Peyer's patch (tissue), 4 donors: ENCODE data around the gene BTBD6. TPM values are rescaled to one million over a fixed set of nuclear protein-coding genes. Genes with fewer than 3 reads are reported as not detected.

ENCODE experiments used
- DNase-seq, 3 donors: peaks; one replicate each; pipeline ENCODE4 v3.0.0-alpha.2; 2017 to 2019
- H3K27ac ChIP-seq, 4 donors: fragments of 200-600 bp; sonication (generic); one replicate each; pipeline ENCODE4 v1.5.1; 2016 to 2019
- H3K27me3 ChIP-seq, 2 donors: fragments of 200-600 bp; sonication (generic); one replicate each; pipeline ENCODE4 v1.5.1; 2019
- H3K36me3 ChIP-seq, 3 donors: fragments of 200-600 bp; sonication (generic); one replicate each; pipeline ENCODE4 v1.5.1; 2016 to 2019
- H3K4me1 ChIP-seq, 4 donors: fragments of 200-600 bp; sonication (generic); one replicate each; pipeline ENCODE4 v1.5.1; 2016 to 2019
- H3K4me3 ChIP-seq, 4 donors: fragments of 200-600 bp; sonication (generic); 1 replicate in 3 of 4; 2 replicates in 1 of 4; pipeline ENCODE4 v1.5.1; 2016 to 2019; ENCODE audit warnings: mild to moderate bottlenecking in 1 of 4
- H3K9me3 ChIP-seq, 4 donors: fragments of 200-600 bp; sonication (generic); one replicate each; pipeline ENCODE4 v1.5.1; 2016 to 2019; ENCODE audit warnings: mild to moderate bottlenecking in 1 of 4
- POLR2A ChIP-seq, 2 donors: fragments of 450-650 bp; IDR thresholded peaks; one replicate each; pipeline ENCODE4 v1.5.1; 2017; ENCODE audit warnings: antibody characterized with exemption in 2 of 2, mild to moderate bottlenecking in 2 of 2, moderate library complexity in 2 of 2
- total RNA-seq, 4 donors: library from RNA; depleted of rRNA; stranded (reverse); fragments of >200 nt; gene quantifications; one replicate each; pipeline ENCODE4 v1.1.0, GENCODE V29; 2016
- TF ChIP-seq, protein P1 (sequence below), 6 experiments: fragments of 450-650 bp in 4 of 6; fragments of 200-600 bp in 2 of 6; sonication (generic) in 1 of 6; IDR thresholded peaks; one replicate each; pipeline ENCODE4 v1.5.1; 2017 to 2019; ENCODE audit warnings: antibody characterized with exemption in 6 of 6, mild to moderate bottlenecking in 3 of 6, moderate library complexity in 1 of 6

The BTBD6 gene
- total RNA-seq, 4 donors from 2014 or later = 32.2 to 67.5 (median 55.5) TPM

- peak in 1 of 3 donors; percentile 64 for DNase-seq
- H3K4me1 ChIP-seq = peaks cover 0 to 21% (median 2%) of the 10 kb centered on the region in 4 donors
- H3K27ac ChIP-seq = peak overlapping the region; percentile 82 to 99 (median 97)
- H3K4me3 ChIP-seq = peak overlapping the region; percentile 70 to 94 (median 90)
- H3K27me3 ChIP-seq = no peaks in the 10 kb centered on the region
- no peaks in the 10 kb centered on the region for H3K36me3 ChIP-seq
- H3K9me3 ChIP-seq = no peaks in the 10 kb centered on the region
- TF ChIP-seq POLR2A (IDR thresholded peaks at IDR 0.05) = no peak
- TF ChIP-seq, protein P1, sequence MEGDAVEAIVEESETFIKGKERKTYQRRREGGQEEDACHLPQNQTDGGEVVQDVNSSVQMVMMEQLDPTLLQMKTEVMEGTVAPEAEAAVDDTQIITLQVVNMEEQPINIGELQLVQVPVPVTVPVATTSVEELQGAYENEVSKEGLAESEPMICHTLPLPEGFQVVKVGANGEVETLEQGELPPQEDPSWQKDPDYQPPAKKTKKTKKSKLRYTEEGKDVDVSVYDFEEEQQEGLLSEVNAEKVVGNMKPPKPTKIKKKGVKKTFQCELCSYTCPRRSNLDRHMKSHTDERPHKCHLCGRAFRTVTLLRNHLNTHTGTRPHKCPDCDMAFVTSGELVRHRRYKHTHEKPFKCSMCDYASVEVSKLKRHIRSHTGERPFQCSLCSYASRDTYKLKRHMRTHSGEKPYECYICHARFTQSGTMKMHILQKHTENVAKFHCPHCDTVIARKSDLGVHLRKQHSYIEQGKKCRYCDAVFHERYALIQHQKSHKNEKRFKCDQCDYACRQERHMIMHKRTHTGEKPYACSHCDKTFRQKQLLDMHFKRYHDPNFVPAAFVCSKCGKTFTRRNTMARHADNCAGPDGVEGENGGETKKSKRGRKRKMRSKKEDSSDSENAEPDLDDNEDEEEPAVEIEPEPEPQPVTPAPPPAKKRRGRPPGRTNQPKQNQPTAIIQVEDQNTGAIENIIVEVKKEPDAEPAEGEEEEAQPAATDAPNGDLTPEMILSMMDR (IDR thresholded peaks at IDR 0.05) = no peak
Measured at GRCh38 chr14:105299654-105300541, 51.6 kb downstream of the BTBD6 start.

Other genes with a start within 250 kb of the BTBD6 start
- 1 to 10 TPM; 3.7 to 9.1 (median 6.6) TPM for gene CDCA4, start 227.4 kb upstream of the BTBD6 start, total RNA-seq
- gene GPR132, start 183.1 kb upstream of the BTBD6 start, total RNA-seq = 10 to 100 TPM in 1 of 4 donors, 1 to 10 TPM in 3; 1.5 to 29.7 (median 4.2) TPM
- 10 to 100 TPM in 3 of 4 donors, 1 to 10 TPM in 1; 7.5 to 33.0 (median 11.2) TPM for gene JAG2, start 79.8 kb upstream of the BTBD6 start, total RNA-seq
- gene NUDT14, start 67.2 kb upstream of the BTBD6 start, total RNA-seq = 10 to 100 TPM in 3 of 4 donors, 1 to 10 TPM in 1; 6.6 to 47.7 (median 25.7) TPM
- gene BRF1, start 52.5 kb downstream of the BTBD6 start, total RNA-seq = 100 to 1,000 TPM in 1 of 4 donors, 10 to 100 TPM in 3; 40.8 to 112 (median 90.3) TPM
- 100 to 1,000 TPM in 3 of 4 donors, 10 to 100 TPM in 1; 77.2 to 158 (median 126) TPM for gene PACS2, start 66.2 kb downstream of the BTBD6 start, total RNA-seq
- gene TEX22, start 150.0 kb downstream of the BTBD6 start, total RNA-seq = 1 to 10 TPM in 1 of 4 donors, under 1 TPM in 2, not detected in 1; 0.35 to 1.6 (median 0.94) TPM
- 100 to 1,000 TPM in 3 of 4 donors, 10 to 100 TPM in 1; 75.7 to 295 (median 165) TPM for gene MTA1, start 171.3 kb downstream of the BTBD6 start, total RNA-seq
- 10 to 100 TPM; 20.8 to 69.3 (median 41.9) TPM for gene CRIP2, start 226.3 kb downstream of the BTBD6 start, total RNA-seq
- 100 to 1,000 TPM in 1 of 4 donors, 10 to 100 TPM in 3; 33.8 to 239 (median 37.8) TPM for gene CRIP1, start 238.4 kb downstream of the BTBD6 start, total RNA-seq
- gene TEDC1, start 242.7 kb downstream of the BTBD6 start, total RNA-seq = 10 to 100 TPM in 2 of 4 donors, 1 to 10 TPM in 2; 7.0 to 42.1 (median 15.1) TPM